ENCODE data around the gene FANK1. TPM values are rescaled to one million over a fixed set of nuclear protein-coding genes. Genes with fewer than 3 reads are reported as not detected.

FANK1 gene
- total and polyA plus RNA-seq, 11 donors, result 0.33 to 1.8 (median 0.44) TPM; not detected in 3

DNA sequence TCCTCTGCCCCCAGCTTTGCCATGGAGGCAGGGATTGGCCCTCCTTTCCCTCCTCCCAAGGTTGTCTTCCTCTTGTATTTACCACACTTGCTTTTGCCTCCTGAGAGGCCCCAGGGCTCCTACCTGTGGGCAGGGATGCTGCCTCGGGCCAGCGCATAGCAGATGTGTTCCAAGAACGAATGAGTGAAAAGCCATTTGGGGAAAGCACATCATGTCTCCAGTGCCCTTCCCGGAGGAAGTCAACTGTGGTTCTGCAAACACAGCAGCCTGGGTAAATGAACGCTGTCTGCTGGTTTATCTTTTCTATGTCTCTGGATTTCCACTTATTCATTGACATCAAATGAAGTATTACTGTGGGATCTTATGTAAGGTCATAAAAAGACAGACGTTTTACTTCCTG lies 161.7 kb downstream of the FANK1 start:
- H3K27me3 ChIP-seq, result peaks cover 0 to 5% (median 0%) of the 10 kb centered on the region in 9 donors
- H3K4me1 ChIP-seq, result peaks cover 0 to 41% (median 15%) of the 10 kb centered on the region in 12 donors
- no peak overlapping the region for H3K27ac ChIP-seq
- ATAC-seq (no peak), DNase-seq (no peak)
- no peak overlapping the region for H3K4me3 ChIP-seq
- H3K36me3 ChIP-seq, result no peaks in the 10 kb centered on the region
- 60 to 73% (median 64%) methylated on average over 6 of the region's 6 CpGs for WGBS, 4 donors
- intact Hi-C loops (cut with DNase I), result no loop called here
- H3K9me3 ChIP-seq, result peaks cover 0 to 12% (median 0%) of the 10 kb centered on the region in 12 donors
- TF ChIP-seq POLR2A (IDR thresholded peaks at IDR 0.05) (no peak), CTCF (IDR thresholded peaks at IDR 0.05) (no peak)

DNA sequence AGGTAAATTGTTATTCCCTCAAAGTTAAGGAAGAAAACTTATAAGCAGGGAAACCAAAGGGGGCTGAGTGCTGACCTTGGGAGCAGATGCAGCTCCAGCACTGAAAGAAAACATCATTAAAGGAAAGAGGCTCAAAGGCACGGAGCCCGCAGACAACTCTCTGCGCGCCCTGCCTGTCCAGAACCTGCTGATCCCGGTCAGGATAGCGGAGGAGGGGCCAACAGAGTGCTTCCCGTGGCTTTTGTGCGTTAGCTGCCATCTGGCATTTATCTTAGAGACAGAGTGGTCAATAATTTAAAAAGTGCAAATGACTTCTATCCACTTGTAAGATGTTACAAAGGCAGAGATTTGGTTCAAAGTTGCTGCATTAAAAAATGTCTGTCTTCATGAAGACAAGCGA lies 162.1 kb downstream of the FANK1 start:
- DNase-seq (no peak), ATAC-seq (no peak)
- no peaks in the 10 kb centered on the region for H3K36me3 ChIP-seq
- H3K9me3 ChIP-seq, result peaks cover 0 to 15% (median 0%) of the 10 kb centered on the region in 12 donors
- intact Hi-C loops (cut with DNase I), result no loop called here
- no peak overlapping the region for H3K4me3 ChIP-seq
- no peak for TF ChIP-seq CTCF (IDR thresholded peaks at IDR 0.05)
- TF ChIP-seq POLR2A (IDR thresholded peaks at IDR 0.05), result no peak
- WGBS, 4 donors, result 34 to 40% (median 36%) methylated on average over 9 of the region's 9 CpGs
- no peak overlapping the region for H3K27ac ChIP-seq
- H3K27me3 ChIP-seq, result peaks cover 0 to 5% (median 0%) of the 10 kb centered on the region in 9 donors
- peaks cover 0 to 45% (median 15%) of the 10 kb centered on the region in 12 donors for H3K4me1 ChIP-seq

Other genes starting within 250 kb of the FANK1 start
- not detected for gene TEX36, start 213.4 kb upstream of the FANK1 start, total RNA-seq
- not detected for gene TEX36, start 213.4 kb upstream of the FANK1 start, polyA plus RNA-seq
- 10 to 100 TPM in 4 of 9 donors, 1 to 10 TPM in 5; 6.9 to 13.9 (median 9.8) TPM for gene EDRF1, start 176.9 kb upstream of the FANK1 start, total RNA-seq
- 10 to 100 TPM in 1 of 2 donors, 1 to 10 TPM in 1; 8.7 to 10.0 TPM for gene EDRF1, start 176.9 kb upstream of the FANK1 start, polyA plus RNA-seq
- gene MMP21, start 120.7 kb upstream of the FANK1 start, total RNA-seq, result under 1 TPM in 2 of 9 donors, not detected in 7; 0.09 to 0.25 TPM
- gene MMP21, start 120.7 kb upstream of the FANK1 start, polyA plus RNA-seq, result under 1 TPM in 1 of 2 donors, not detected in 1; 0.11 TPM
- 10 to 100 TPM; 50.5 to 81.4 (median 68.5) TPM for gene UROS, start 73.3 kb upstream of the FANK1 start, total RNA-seq
- gene UROS, start 73.3 kb upstream of the FANK1 start, polyA plus RNA-seq, result 10 to 100 TPM; 38.3 to 75.3 TPM
- gene BCCIP, start 73.0 kb upstream of the FANK1 start, total RNA-seq, result 10 to 100 TPM; 31.3 to 62.2 (median 44.4) TPM
- 10 to 100 TPM; 72.6 to 81.0 TPM for gene BCCIP, start 73.0 kb upstream of the FANK1 start, polyA plus RNA-seq
- 10 to 100 TPM; 26.7 to 60.7 (median 44.1) TPM for gene DHX32, start 15.3 kb upstream of the FANK1 start, total RNA-seq
- 10 to 100 TPM; 24.6 to 28.8 TPM for gene DHX32, start 15.3 kb upstream of the FANK1 start, polyA plus RNA-seq

All from heart left ventricle (tissue), 16 donors.